Sigmoid colon (tissue), 4 donors: ENCODE measurements around the gene RADIL.

ENCODE experiments used
- EP300 ChIP-seq, 4 donors: sonication (generic); formaldehyde crosslinking; IDR thresholded peaks; one replicate each; pipeline ENCODE4 v1.6.1; 2017; ENCODE audit warnings: antibody characterized with exemption in 4 of 4
- POLR2AphosphoS5 ChIP-seq, 4 donors: sonication (generic); formaldehyde crosslinking; IDR thresholded peaks; one replicate each; pipeline ENCODE4 v1.6.1; 2017; ENCODE audit warnings: antibody characterized with exemption in 4 of 4
- TF ChIP-seq, protein P1 (sequence below), 4 experiments: fragments of 450-650 bp in 3 of 4; fragments of 200-600 bp in 1 of 4; IDR thresholded peaks; one replicate each; pipeline ENCODE4 v1.5.1; 2016 to 2019; ENCODE audit warnings: antibody characterized with exemption in 4 of 4, mild to moderate bottlenecking in 3 of 4, moderate library complexity in 2 of 4

DNA sequence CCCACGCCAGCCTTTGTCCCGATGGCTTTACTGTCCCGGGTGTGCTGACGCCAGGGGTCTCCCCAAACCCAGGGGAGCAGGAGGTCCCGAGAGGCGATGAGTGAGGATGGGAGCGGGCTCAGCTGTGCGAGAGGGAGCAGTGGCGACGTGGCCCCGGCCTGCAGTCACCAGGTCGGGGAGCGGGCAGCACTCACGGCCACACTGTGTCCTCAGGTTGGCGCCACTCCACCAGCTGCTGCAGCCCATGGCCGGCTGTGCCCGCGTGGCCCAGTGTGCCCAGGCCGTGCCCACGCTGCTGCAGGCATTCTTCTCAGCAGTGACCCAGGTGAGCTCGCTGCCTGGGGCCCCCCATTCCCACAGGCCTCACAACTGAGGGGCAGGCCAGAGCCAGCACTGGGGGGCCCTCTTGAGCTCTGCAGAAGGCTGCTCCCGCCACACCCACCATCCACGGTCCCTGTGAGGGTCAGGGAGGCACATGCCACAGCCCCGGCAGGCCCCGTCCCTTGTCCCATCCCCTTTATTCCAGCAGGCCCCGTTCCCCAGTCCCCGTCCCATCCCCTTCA is 94.8 kb downstream of the RADIL start:
- TF ChIP-seq, protein P1, sequence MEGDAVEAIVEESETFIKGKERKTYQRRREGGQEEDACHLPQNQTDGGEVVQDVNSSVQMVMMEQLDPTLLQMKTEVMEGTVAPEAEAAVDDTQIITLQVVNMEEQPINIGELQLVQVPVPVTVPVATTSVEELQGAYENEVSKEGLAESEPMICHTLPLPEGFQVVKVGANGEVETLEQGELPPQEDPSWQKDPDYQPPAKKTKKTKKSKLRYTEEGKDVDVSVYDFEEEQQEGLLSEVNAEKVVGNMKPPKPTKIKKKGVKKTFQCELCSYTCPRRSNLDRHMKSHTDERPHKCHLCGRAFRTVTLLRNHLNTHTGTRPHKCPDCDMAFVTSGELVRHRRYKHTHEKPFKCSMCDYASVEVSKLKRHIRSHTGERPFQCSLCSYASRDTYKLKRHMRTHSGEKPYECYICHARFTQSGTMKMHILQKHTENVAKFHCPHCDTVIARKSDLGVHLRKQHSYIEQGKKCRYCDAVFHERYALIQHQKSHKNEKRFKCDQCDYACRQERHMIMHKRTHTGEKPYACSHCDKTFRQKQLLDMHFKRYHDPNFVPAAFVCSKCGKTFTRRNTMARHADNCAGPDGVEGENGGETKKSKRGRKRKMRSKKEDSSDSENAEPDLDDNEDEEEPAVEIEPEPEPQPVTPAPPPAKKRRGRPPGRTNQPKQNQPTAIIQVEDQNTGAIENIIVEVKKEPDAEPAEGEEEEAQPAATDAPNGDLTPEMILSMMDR (IDR thresholded peaks at IDR 0.05), result no peak
- TF ChIP-seq EP300 (IDR thresholded peaks at IDR 0.05) (no peak), POLR2AphosphoS5 (IDR thresholded peaks at IDR 0.05) (no peak)
